ENCODE measurements around the gene TENM4.
A peak's percentile ranks its signal among the peaks of the same experiment; 100 is the strongest.

TENM4 gene

GRCh38 chr11:78748918-78749690 is 691.7 kb downstream of the TENM4 start:
- no peak for DNase-seq (ENCODE audit: low read depth in 2 of 2)

GRCh38 chr11:78744949-78745348 is 695.9 kb downstream of the TENM4 start:
- DNase-seq (ENCODE audit: low read depth in 2 of 2) = no peak

GRCh38 chr11:78744202-78744601 is 696.6 kb downstream of the TENM4 start:
- no peak for DNase-seq (ENCODE audit: low read depth in 2 of 2)

DNA sequence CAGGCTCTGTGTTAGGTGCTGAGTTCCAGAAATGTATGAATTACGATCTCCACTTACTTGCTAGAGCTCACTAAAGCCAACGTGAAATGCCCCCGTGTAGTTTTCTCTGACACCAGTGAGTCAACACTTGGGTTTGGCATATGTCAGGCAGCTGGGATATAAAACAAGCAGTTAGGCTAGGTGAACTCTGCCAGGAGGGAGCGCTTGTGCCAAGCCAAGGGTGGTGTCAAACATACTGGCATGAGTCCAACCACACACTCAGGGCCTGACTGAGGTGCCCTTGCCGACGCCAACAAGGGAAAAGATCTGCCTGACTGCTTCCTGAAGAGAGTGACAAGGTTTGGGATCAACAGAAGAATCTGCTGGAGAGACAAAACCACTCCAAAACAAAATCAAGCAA is 698.4 kb downstream of the TENM4 start:
- DNase-seq (ENCODE audit: low read depth in 2 of 2) = no peak

DNA sequence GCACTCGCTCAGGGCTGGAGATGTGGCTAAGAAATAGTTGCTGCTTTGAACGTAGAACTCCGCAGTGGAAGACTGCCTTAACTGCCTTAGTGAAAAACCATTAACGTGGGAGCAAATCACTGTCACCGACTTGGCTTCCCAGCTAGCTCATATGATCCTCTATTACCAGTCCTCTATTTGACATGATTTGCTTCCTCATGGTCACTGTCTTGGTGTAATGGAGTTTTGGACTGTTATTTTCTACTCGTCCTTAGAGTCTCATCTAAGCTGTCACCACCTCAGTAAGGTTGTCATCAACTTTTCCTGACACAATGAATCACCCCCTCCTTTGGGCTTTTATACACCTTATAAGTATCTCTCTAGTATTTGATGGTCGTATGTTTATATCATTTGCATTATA is 699.1 kb downstream of the TENM4 start:
- DNase-seq (ENCODE audit: low read depth in 2 of 2) = no peak

- no peak for DNase-seq (ENCODE audit: low read depth in 2 of 2)
Measured at GRCh38 chr11:78740199-78741071, 700.4 kb downstream of the TENM4 start.

- DNase-seq (ENCODE audit: low read depth in 2 of 2) = no peak
Measured at GRCh38 chr11:78737891-78738290, 702.9 kb downstream of the TENM4 start.

DNA sequence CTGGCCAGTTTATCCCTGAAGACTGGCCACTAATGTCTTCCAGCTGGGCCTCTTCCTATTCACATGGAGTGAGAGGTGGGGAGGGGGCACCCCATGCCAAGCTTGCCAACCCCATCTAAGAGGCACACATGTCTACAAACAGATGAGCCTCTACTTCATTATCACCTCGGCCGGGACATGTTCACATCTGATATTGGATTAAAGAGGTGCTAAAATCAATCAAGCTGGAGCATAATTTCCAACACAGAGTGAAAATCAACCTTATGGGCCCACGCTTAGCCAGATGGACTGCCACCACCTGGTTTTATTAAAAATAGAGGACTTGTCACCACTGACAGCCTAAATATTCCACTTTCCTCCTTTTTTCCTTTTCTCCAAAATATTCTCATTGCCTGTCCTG is 703.5 kb downstream of the TENM4 start:
- no peak for DNase-seq (ENCODE audit: low read depth in 2 of 2)

DNA sequence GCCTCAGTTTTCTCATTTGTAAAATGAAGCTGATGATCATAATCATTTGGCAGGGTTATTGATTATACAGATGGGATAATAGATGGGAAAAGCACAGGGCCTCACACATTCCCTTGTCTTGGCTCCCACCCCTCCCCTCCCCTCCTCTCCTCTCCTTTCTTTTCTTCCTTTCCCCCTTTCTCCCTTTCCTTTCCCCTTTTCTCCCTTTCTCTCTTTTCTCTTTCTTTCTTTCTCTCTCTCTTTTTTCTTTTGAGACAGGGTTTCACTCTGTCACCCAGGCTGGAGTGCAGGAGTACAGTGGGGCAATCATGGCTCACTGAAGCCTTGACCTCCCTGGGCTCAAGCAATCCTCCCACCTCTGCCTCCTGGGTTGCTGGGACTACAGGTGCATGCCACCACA is 705.1 kb downstream of the TENM4 start:
- no peak for DNase-seq (ENCODE audit: low read depth in 2 of 2)

- DNase-seq (ENCODE audit: low read depth in 2 of 2) = no peak
Measured at GRCh38 chr11:78733031-78733430, 707.8 kb downstream of the TENM4 start.

DNA sequence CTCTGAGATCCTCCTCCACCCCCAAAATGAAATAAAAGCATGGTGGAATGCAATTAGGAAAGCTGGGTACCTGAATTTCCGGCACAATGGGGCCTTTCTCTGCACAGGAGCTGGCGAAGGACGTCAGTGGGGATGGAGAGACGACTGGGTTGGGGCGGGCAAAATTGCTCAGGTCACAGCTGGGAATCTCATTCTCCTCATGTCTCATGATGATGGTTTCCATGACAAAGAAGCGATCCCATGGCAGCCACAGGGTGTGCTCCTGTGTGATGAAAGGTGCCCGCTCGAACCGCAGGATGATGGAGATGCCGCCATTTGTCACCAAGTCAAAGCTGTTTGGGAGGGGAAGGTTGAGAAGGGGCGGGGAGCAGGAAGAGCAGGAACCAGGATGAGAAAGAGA is 708.6 kb downstream of the TENM4 start:
- DNase-seq (ENCODE audit: low read depth in 2 of 2) = no peak

- no peak for DNase-seq (ENCODE audit: low read depth in 2 of 2)
Measured at GRCh38 chr11:78731027-78731426, 709.8 kb downstream of the TENM4 start.

DNA sequence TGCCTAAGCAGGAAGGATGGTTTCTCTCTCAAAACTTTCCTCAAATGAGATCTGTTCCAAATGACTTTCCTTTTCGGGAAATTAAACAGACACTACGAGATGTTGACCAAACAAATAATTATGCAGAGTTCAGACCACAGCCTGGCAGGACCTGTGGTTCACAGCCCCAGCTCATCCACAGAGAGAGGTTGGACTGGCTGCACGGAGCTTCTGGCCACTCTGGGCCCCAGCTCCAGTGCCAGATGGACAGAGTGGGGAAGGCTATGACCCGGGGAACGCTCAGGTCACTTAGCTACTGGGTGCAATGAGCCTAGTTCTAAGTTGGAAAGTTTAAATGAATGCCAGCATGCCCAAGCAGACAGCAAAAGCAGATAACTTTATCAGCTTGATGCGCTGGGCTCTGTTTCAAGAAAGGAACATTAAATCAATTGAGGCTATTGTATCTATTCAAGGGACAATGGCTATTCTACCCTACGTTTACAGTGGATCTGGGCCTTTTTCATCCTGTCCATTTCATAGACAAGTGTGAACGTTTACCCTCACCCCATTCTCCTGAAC is 710.5 kb downstream of the TENM4 start:
- DNase-seq (ENCODE audit: low read depth in 2 of 2) = no peak

DNA sequence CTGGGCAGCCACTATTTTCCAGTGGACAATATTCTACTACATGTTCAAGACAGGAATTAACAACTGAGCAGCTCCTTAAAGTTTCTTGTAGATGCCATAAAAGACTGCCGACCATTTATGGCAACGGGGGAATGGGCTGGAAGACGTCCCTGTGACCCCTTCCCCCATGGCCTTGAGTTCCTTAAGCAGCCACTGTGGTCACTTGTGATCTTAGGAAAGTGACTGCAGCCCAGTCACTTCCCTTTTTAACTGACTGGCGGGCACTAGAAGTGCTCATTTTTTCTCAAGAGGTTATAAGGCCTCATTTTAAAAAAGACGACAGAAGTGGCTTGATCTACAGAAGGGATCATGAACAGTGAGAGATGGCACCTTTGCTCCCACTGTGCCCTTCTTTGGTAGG is 713.0 kb downstream of the TENM4 start:
- DNase-seq (ENCODE audit: low read depth in 2 of 2) = no peak

- no peak for DNase-seq (ENCODE audit: low read depth in 2 of 2)
Measured at GRCh38 chr11:78725200-78725599, 715.6 kb downstream of the TENM4 start.

- no peak for DNase-seq (ENCODE audit: low read depth in 2 of 2)
Measured at GRCh38 chr11:78722786-78723185, 718.0 kb downstream of the TENM4 start.

- DNase-seq (ENCODE audit: low read depth in 2 of 2) = no peak
Measured at GRCh38 chr11:78720281-78720989, 720.4 kb downstream of the TENM4 start.

DNA sequence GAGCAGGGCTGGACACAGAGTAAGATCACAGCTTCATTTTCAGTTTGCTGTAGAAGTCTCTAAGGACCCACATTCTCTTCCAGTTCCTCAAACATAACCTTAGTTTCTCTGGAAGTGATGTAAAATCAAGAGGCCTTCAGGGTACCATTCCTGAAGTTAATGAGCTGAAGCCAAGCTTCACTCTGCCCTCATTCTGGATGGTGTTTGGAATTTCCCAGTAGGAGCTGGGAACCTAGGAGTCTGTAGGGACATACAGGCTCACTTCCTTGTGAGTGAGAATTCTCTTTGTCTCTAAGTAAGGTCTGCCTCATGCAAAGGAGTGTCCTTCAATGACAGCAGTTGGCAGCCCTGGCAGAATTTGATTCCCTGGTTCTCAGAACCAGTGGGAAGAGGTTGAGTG is 723.8 kb downstream of the TENM4 start:
- no peak for DNase-seq (ENCODE audit: low read depth in 2 of 2)

DNA sequence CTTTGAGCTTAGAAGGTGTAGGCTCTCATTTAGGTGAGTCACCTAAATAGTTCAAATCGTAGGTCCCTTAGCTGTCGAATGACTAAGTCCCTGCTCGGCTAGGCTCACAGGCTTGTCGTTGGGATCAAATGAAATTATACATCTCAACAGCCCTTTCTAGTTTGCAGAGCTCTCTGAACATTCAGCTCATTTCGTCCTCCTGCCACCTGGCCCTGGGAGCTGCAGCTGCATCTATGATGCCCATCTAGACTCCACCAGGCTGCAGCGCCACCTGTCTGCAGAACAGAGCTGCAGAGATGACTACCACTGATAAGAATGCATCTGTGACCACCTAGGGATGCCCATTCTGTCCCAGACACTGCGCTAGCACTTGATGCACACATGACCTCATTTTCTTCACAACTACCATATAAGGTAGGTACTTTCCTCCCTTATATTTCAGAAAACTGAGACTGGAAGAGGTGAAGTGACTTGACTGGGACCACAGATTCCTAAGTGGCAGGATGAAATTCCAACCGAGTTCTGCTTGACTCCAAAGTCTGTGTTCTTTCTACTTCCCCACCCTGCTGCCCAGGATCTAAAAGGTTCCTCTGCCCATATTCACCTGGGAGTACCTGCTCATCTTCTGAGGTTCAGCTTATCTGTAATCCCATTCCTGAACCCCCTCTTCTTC is 725.1 kb downstream of the TENM4 start:
- peak; percentile 30 to 48 for DNase-seq (ENCODE audit: low read depth in 2 of 2)

- no peak for DNase-seq (ENCODE audit: low read depth in 2 of 2)
Measured at GRCh38 chr11:78714539-78714938, 726.3 kb downstream of the TENM4 start.

- DNase-seq (ENCODE audit: low read depth in 2 of 2) = no peak
Measured at GRCh38 chr11:78711735-78712134, 729.1 kb downstream of the TENM4 start.

GRCh38 chr11:78710417-78710816 is 730.4 kb downstream of the TENM4 start:
- no peak for DNase-seq (ENCODE audit: low read depth in 2 of 2)
